HCT116 (cell line): ENCODE data around the gene HPS3. TPM values are rescaled to one million over a fixed set of nuclear protein-coding genes. Genes with fewer than 3 reads are reported as not detected.

Source experiments
- ATAC-seq: fragments of 200-7000 bp; cut with Tn5 transposase; 2 replicates; pipeline ENCODE4 v1.9.1; 2020; ENCODE audit warnings: mild to moderate bottlenecking, moderate library complexity
- BruUV-seq: library from RNA; stranded (reverse); fragments of 400-500 nt; replicated peaks from 2 replicates; lab custom pipeline; 2021; lab: Mats Ljungman, UMichigan
- CTCF ChIA-PET: fragments of 300-600 bp; sonication (Branson Sonifier 250); formaldehyde crosslinking; loops from one replicate; lab custom pipeline; 2021; ENCODE audit warnings: antibody characterized with exemption; lab: Charles Lee
- POLR2A ChIA-PET: fragments of 300-600, 350-600 bp; sonication (Branson Sonifier 250); formaldehyde crosslinking; loops from one replicate; lab custom pipeline; 2021; ENCODE audit warnings: antibody characterized with exemption; lab: Charles Lee
- RAD21 ChIA-PET, 2 experiments: fragments of 300-600 bp; sonication (Branson Sonifier 250); formaldehyde crosslinking; loops; one replicate each; lab custom pipeline; 2023; ENCODE audit warnings: low total read pairs in 2 of 2; ENCODE audit not compliant: uncharacterized antibody in 2 of 2, unreplicated experiment in 2 of 2, low non-redundant PET in 1 of 2; lab: Charles Lee
- DNase-seq: peaks from one replicate; pipeline ENCODE4 v3.0.0-alpha.2; 2010; ENCODE audit warnings: low read depth, low spot score
- H2AFZ ChIP-seq: fragments of 200-600 bp; shearing (Covaris generic), sonication (generic); 2 replicates; pipeline ENCODE4 v1.6.1; 2017; ENCODE audit warnings: low read depth, mixed run types, mixed read lengths, antibody characterized with exemption, low read length; ENCODE audit not compliant: poor library complexity, severe bottlenecking
- H3K27ac ChIP-seq: 2 replicates; pipeline ENCODE4 v1.5.1; 2012; ENCODE audit warnings: low read depth, low read length
- H3K27me3 ChIP-seq: fragments of 200-600 bp; sonication (generic); 2 replicates; pipeline ENCODE4 v1.6.1; 2016; ENCODE audit warnings: mixed run types, low read length, mixed read lengths; ENCODE audit not compliant: insufficient read depth
- H3K36me3 ChIP-seq, 2 experiments: fragments of 200-500 bp in 1 of 2; fragments of 200-600 bp in 1 of 2; sonication (Bioruptor generic) in 1 of 2; sonication (generic) in 1 of 2; 2 replicates each; pipeline versions ENCODE4 v1.5.1 to v1.6.1; 2014 to 2016; ENCODE audit warnings: low read length in 2 of 2, inconsistent platforms in 1 of 2, mixed read lengths in 1 of 2, mixed run types in 1 of 2; ENCODE audit not compliant: insufficient read depth in 2 of 2, control insufficient read depth in 1 of 2
- H3K4me1 ChIP-seq, 2 experiments: fragments of 200-600 bp in 1 of 2; sonication (generic) in 1 of 2; 2 replicates each; pipeline versions ENCODE4 v1.5.1 to v1.6.1; 2012 to 2017; ENCODE audit warnings: low read length in 2 of 2, inconsistent platforms in 1 of 2, mild to moderate bottlenecking in 1 of 2, mixed read lengths in 1 of 2, mixed run types in 1 of 2, moderate library complexity in 1 of 2; ENCODE audit not compliant: insufficient read depth in 2 of 2, control insufficient read depth in 1 of 2
- H3K4me2 ChIP-seq: fragments of 200-600 bp; sonication (generic); 2 replicates; pipeline ENCODE4 v1.6.1; 2017; ENCODE audit warnings: mixed run types, low read length, mixed read lengths
- H3K4me3 ChIP-seq, 2 experiments: fragments of 200-600 bp in 1 of 2; sonication (generic) in 1 of 2; replicated peaks in 1 of 2; 2 replicates each; pipeline ENCODE4 v1.5.1; 2011 to 2016; ENCODE audit warnings: low read length in 2 of 2, control low read depth in 1 of 2, low read depth in 1 of 2, mild to moderate bottlenecking in 1 of 2, mixed read lengths in 1 of 2, mixed run types in 1 of 2
- H3K79me2 ChIP-seq: fragments of 200-600 bp; sonication (generic); 2 replicates; pipeline ENCODE4 v1.6.1; 2017; ENCODE audit warnings: mild to moderate bottlenecking, mixed run types, low read length, moderate library complexity, mixed read lengths; ENCODE audit not compliant: insufficient read depth
- H3K9ac ChIP-seq: fragments of 200-600 bp; sonication (generic); 2 replicates; pipeline ENCODE4 v1.6.1; 2016; ENCODE audit warnings: low read length, mixed read lengths
- H3K9me2 ChIP-seq: fragments of 200-600 bp; sonication (generic), shearing (Covaris generic); 2 replicates; pipeline ENCODE4 v1.6.1; 2017; ENCODE audit warnings: mixed run types, mild to moderate bottlenecking, moderate library complexity; ENCODE audit not compliant: insufficient read depth
- H3K9me3 ChIP-seq, 2 experiments: fragments of 200-500 bp in 1 of 2; fragments of 200-600 bp in 1 of 2; sonication (Bioruptor generic) in 1 of 2; sonication (generic) in 1 of 2; 2 replicates each; pipeline ENCODE4 v1.6.1; 2014 to 2017; ENCODE audit warnings: low read length in 2 of 2, mixed read lengths in 2 of 2, inconsistent platforms in 1 of 2, low read depth in 1 of 2, mild to moderate bottlenecking in 1 of 2, mixed run types in 1 of 2, moderate library complexity in 1 of 2; ENCODE audit not compliant: control insufficient read depth in 1 of 2, insufficient read depth in 1 of 2
- H4K20me1 ChIP-seq: fragments of 200-600 bp; sonication (generic), shearing (Covaris generic); 2 replicates; pipeline ENCODE4 v1.6.1; 2017; ENCODE audit warnings: mixed run types, mild to moderate bottlenecking, moderate library complexity; ENCODE audit not compliant: insufficient read depth
- CBX3 ChIP-seq: IDR thresholded peaks from 2 replicates; pipeline ENCODE4 v1.6.1; 2012; ENCODE audit warnings: low read depth
- CTCF ChIP-seq, 3 experiments: fragments of 200-600 bp in 1 of 3; sonication (generic) in 1 of 3; IDR thresholded peaks in 2 of 3; conservative IDR thresholded peaks in 1 of 3; 2 replicates each; pipeline ENCODE4 v1.5.1; 2012 to 2017; ENCODE audit warnings: low read depth in 2 of 3, low read length in 2 of 3, antibody characterized with exemption in 1 of 3, borderline replicate concordance in 1 of 3, control low read depth in 1 of 3, mild to moderate bottlenecking in 1 of 3, mixed read lengths in 1 of 3, mixed run types in 1 of 3, moderate library complexity in 1 of 3; ENCODE audit not compliant: insufficient read depth in 1 of 3
- FOSL1 ChIP-seq: IDR thresholded peaks from 2 replicates; pipeline ENCODE4 v1.6.1; 2012; ENCODE audit warnings: low read depth
- POLR2AphosphoS5 ChIP-seq: IDR thresholded peaks from 2 replicates; pipeline ENCODE4 v1.6.1; 2011; ENCODE audit warnings: mild to moderate bottlenecking, low read depth, low read length, moderate library complexity
- REST ChIP-seq: IDR thresholded peaks from 2 replicates; pipeline ENCODE4 v1.6.1; 2012; ENCODE audit warnings: low read depth
- intact Hi-C: fragments of 100-400 bp; cut with micrococcal nuclease; formaldehyde crosslinking; loops from 2 replicates; pipeline ENCODE4 v1.10.0; 2022
- total RNA-seq: library from RNA; stranded (reverse); gene quantifications from one replicate; pipeline ENCODE4 v1.2.1, GENCODE V29; 2021; ENCODE audit not compliant: unreplicated experiment

The HPS3 gene
- total RNA-seq, 1 experiment from 2014 or later: 17.1 TPM

DNA sequence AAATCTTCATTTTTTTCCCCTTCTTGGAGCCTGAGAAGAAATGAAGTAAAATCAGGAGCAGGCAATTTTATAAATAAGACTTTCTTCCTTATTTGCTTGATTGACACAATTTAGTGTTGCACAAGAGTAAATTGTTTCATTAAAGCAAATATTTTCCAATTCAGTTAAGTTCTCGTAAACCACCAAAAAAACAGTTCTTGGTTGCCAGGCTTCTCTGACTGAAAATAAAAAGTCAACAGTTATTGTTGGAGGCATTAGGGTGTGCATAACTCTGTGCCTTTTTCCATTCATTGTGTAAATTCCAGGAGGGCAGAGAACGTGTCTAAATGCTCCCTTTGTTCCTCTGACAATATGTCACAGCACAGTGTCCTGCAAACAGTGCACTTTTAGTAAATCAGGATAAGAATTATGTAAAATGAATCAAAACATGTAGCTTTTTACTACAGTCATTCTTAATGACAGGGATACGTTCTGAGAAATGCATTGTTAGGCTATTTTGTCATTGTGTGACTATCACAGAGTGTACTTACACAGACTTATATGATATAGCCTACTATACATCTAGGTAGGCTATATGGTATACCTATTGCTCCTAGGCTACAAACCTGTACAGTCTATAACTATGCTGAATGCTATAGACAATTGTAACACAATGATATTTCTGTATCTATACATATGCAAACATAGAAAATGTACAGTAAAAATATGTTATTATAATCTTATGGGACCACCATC lies 92.5 kb downstream of the HPS3 start, which contains the start of gene CP:
CP (minus strand) TSS at position 47 of the 735 bp plus-strand sequence; CDS start at position 10, 37 bp downstream.
- RAD21 ChIA-PET: no interaction called here
- no peak for ATAC-seq
- H3K4me3 ChIP-seq: no peak within 1 kb of the TSS
- TF ChIP-seq CBX3 (no peak), FOSL1 (no peak), REST (no peak), CTCF (IDR thresholded peaks at IDR 0.05 in 2 of 3, conservative IDR thresholded peaks at IDR 0.05 in 1 of 3; ENCODE audit: borderline replicate concordance in 1 of 3, insufficient read depth in 1 of 3, low read depth in 2 of 3, low read length in 2 of 3) (no peak), POLR2AphosphoS5 (no peak)
- TF ChIP-seq, all 23 proteins: peak for 0
- no peaks in the 10 kb centered on the region for H3K27me3 ChIP-seq
- no peak within 1 kb of the TSS for H3K9ac ChIP-seq
- ChIA-PET POLR2A (no interaction called here), CTCF (no interaction called here)
- H3K9me2 ChIP-seq: no peaks in the 10 kb centered on the region
- H3K9me3 ChIP-seq: no peaks in the 10 kb centered on the region
- no peak for DNase-seq
- H3K27ac ChIP-seq: no peak within 1 kb of the TSS
- no TSS peak for BruUV-seq
- no peak within 1 kb of the TSS for H3K4me2 ChIP-seq
- H3K4me1 ChIP-seq: no peaks in the 10 kb centered on the region; a peak in 1 of 4 replicates
- H3K36me3 ChIP-seq: no peaks in the 10 kb centered on the region
- intact Hi-C loops: no loop called here
- no peaks in the 10 kb centered on the region for H3K79me2 ChIP-seq
- no peaks in the 10 kb centered on the region for H4K20me1 ChIP-seq
- H2AFZ ChIP-seq: no peak within 1 kb of the TSS

Other genes with a start within 250 kb of the HPS3 start
- 28.9 TPM for gene GYG1, start 138.1 kb upstream of the HPS3 start, total RNA-seq
- gene HLTF, start 43.1 kb upstream of the HPS3 start, total RNA-seq: 73.4 TPM
- 0.52 TPM for gene CP, start 92.2 kb downstream of the HPS3 start, total RNA-seq
- gene TM4SF18, start 204.0 kb downstream of the HPS3 start, total RNA-seq: 0.34 TPM
- 0.66 TPM for gene TM4SF1, start 248.0 kb downstream of the HPS3 start, total RNA-seq